HepG2 (cell line): ENCODE results near the gene GIPC2. TPM values are rescaled to one million over a fixed set of nuclear protein-coding genes. Genes with fewer than 3 reads are reported as not detected.

Experiments
- ATAC-seq: fragments of 200-7000 bp; cut with Tn5 transposase; 3 replicates; pipeline ENCODE4 v1.9.1; 2020; ENCODE audit warnings: mild to moderate bottlenecking, moderate library complexity
- BruUV-seq: library from RNA; stranded (reverse); fragments of 400-500 nt; replicated peaks from 2 replicates; lab custom pipeline; 2021; lab: Mats Ljungman, UMichigan
- CTCF ChIA-PET: fragments of 300-600 bp; formaldehyde crosslinking; extraction: SDS; loops from one replicate; lab custom pipeline; 2021; ENCODE audit warnings: low total read pairs, inconsistent platforms, low intra/inter-chr PET ratio; lab: Yijun Ruan, JAX
- POLR2A ChIA-PET: fragments of 350-600 bp; sonication (Branson Sonifier 250); formaldehyde crosslinking; loops from one replicate; lab custom pipeline; 2020; ENCODE audit warnings: antibody characterized with exemption, inconsistent platforms; lab: Yijun Ruan, JAX
- DNase-seq: peaks from one replicate; pipeline ENCODE4 v3.0.0-alpha.2; 2015; ENCODE audit warnings: low spot score
- FAIRE-seq: peaks from 3 replicates; lab custom pipeline; 2011; peaks lifted over from hg19 to GRCh38; lab: Jason Lieb, UNC
- H2AFZ ChIP-seq: one replicate; pipeline ENCODE4 v1.6.1; 2011; ENCODE audit warnings: low read length, inconsistent platforms
- H3K27ac ChIP-seq: fragments of 300-600 bp; 3 replicates; pipeline ENCODE4 v1.8.0; 2011; ENCODE audit warnings: mixed run types, mild to moderate bottlenecking, mixed read lengths, low read length, inconsistent platforms; ENCODE audit not compliant: insufficient read depth; ENCODE audit errors: extremely low read length
- H3K27me3 ChIP-seq, 2 experiments: fragments of 200-600 bp in 1 of 2; 2 replicates in 1 of 2; 3 replicates in 1 of 2; pipeline versions ENCODE4 v1.6.0 to v1.8.0; 2011; ENCODE audit warnings: low read length in 2 of 2, mild to moderate bottlenecking in 2 of 2, moderate library complexity in 2 of 2, inconsistent platforms in 1 of 2; ENCODE audit not compliant: insufficient read depth in 2 of 2, control insufficient read depth in 1 of 2
- H3K36me3 ChIP-seq, 2 experiments: fragments of 200-600 bp in 1 of 2; replicated peaks in 1 of 2; 2 replicates in 1 of 2; 3 replicates in 1 of 2; pipeline versions ENCODE4 v1.5.1 to v1.8.0; 2011; ENCODE audit warnings: low read length in 2 of 2, inconsistent platforms in 1 of 2; ENCODE audit not compliant: insufficient read depth in 2 of 2, control insufficient read depth in 1 of 2
- H3K4me1 ChIP-seq: 2 replicates; pipeline ENCODE4 v1.5.1; 2012; ENCODE audit warnings: low read length, inconsistent platforms; ENCODE audit not compliant: insufficient read depth
- H3K4me2 ChIP-seq: 2 replicates; pipeline ENCODE4 v1.6.0; 2011; ENCODE audit warnings: low read depth, low read length, inconsistent platforms
- H3K4me3 ChIP-seq, 3 experiments: fragments of 200-600 bp in 1 of 3; sonication (generic), shearing (Covaris generic) in 1 of 3; replicated peaks in 1 of 3; 2 replicates each; pipeline ENCODE4 v1.5.1; 2011 to 2016; ENCODE audit warnings: low read length in 3 of 3, inconsistent platforms in 2 of 3, low read depth in 2 of 3, mild to moderate bottlenecking in 2 of 3, control low read depth in 1 of 3, mixed read lengths in 1 of 3; ENCODE audit not compliant: insufficient read depth in 1 of 3
- H3K79me2 ChIP-seq: one replicate; pipeline ENCODE4 v1.6.1; 2011; ENCODE audit warnings: low read length, inconsistent platforms; ENCODE audit not compliant: insufficient read depth
- H3K9ac ChIP-seq: 2 replicates; pipeline ENCODE4 v1.6.0; 2011; ENCODE audit warnings: mild to moderate bottlenecking, low read depth, low read length, inconsistent platforms; ENCODE audit not compliant: insufficient read depth
- H3K9me3 ChIP-seq: 2 replicates; pipeline ENCODE4 v1.5.1; 2012; ENCODE audit warnings: mild to moderate bottlenecking, low read length
- H4K20me1 ChIP-seq: 2 replicates; pipeline ENCODE4 v1.6.0; 2011; ENCODE audit warnings: inconsistent platforms, mild to moderate bottlenecking, low read length, moderate library complexity; ENCODE audit not compliant: insufficient read depth
- GATAD2A ChIP-seq: IDR thresholded peaks from 2 replicates; pipeline ENCODE4 v1.6.1; 2016
- MXI1 ChIP-seq: IDR thresholded peaks from 3 replicates; pipeline ENCODE4 v1.6.1; 2012; ENCODE audit warnings: low read depth, low read length, inconsistent platforms, borderline replicate concordance
- NCOA1 ChIP-seq: sonication (generic); formaldehyde crosslinking; IDR thresholded peaks from 2 replicates; pipeline ENCODE4 v1.9.0; 2021; ENCODE audit warnings: missing genetic modification reagents
- PLRG1 ChIP-seq: fragments of 450-650 bp; conservative IDR thresholded peaks from 2 replicates; pipeline ENCODE4 v1.6.1; 2016
- RBAK ChIP-seq: sonication (generic); formaldehyde crosslinking; IDR thresholded peaks from 2 replicates; pipeline ENCODE4 v1.5.1; 2020; ENCODE audit warnings: mild to moderate bottlenecking, missing genetic modification reagents
- RXRA ChIP-seq: sonication (generic); formaldehyde crosslinking; IDR thresholded peaks from 2 replicates; pipeline ENCODE4 v1.5.1; 2020; ENCODE audit warnings: missing genetic modification reagents
- SRSF1 ChIP-seq: fragments of 200-400 bp; formaldehyde crosslinking; optimal IDR thresholded peaks from 2 replicates; pipeline ENCODE3; 2017; ENCODE audit warnings: mild to moderate bottlenecking, low read depth, low read length, moderate library complexity
- SRY ChIP-seq: sonication (generic); formaldehyde crosslinking; IDR thresholded peaks from 2 replicates; pipeline ENCODE4 v1.8.0; 2022; ENCODE audit warnings: mild to moderate bottlenecking, missing genetic modification reagents
- ZBTB7A ChIP-seq: sonication (generic); formaldehyde crosslinking; IDR thresholded peaks from 2 replicates; pipeline ENCODE4 v1.8.0; 2022; ENCODE audit warnings: mild to moderate bottlenecking, missing genetic modification reagents
- ZNF451 ChIP-seq: sonication (generic); formaldehyde crosslinking; IDR thresholded peaks from 2 replicates; pipeline ENCODE4 v1.5.0; 2020; ENCODE audit warnings: mild to moderate bottlenecking, missing genetic modification reagents
- ZNF780A ChIP-seq: sonication (generic); formaldehyde crosslinking; IDR thresholded peaks from 2 replicates; pipeline ENCODE4 v1.8.0; 2022; ENCODE audit warnings: mild to moderate bottlenecking, missing genetic modification reagents, moderate library complexity
- WGBS: methylation state at CpG from one replicate; pipeline ENCODE4 v1.1.6; 2017; ENCODE audit warnings: low lambda C conversion rate; 5-methylcytosine and 5-hydroxymethylcytosine counted together
- in situ Hi-C: cut with HindIII; loops from 2 replicates; pipeline ENCODE4 v1.10.0; 2017; ENCODE audit warnings: low pct_unique_long_range_greater_than_20kb; ENCODE audit not compliant: extremely low pct_ligation_motif_present
- intact Hi-C: fragments of 100-400 bp; cut with micrococcal nuclease; formaldehyde crosslinking; loops from one replicate; pipeline ENCODE4 v1.10.0; 2022; ENCODE audit not compliant: unreplicated experiment
- polyA plus RNA-seq, 8 experiments: library from polyadenylated mRNA; depleted of rRNA in 3 of 8; stranded (reverse) in 7 of 8; unstranded in 1 of 8; fragments of >200 nt; fragmentation: Illumina TruSeq in 4 of 8; extraction: Trizol in 4 of 8; gene quantifications; 2 replicates each; pipeline versions ENCODE4 v1.2.1 to v1.2.3, GENCODE V29; 2011 to 2016; ENCODE audit warnings: low read depth in 4 of 8, missing spikeins in 1 of 8, mixed read lengths in 1 of 8; ENCODE audit not compliant: insufficient read depth in 1 of 8
- total RNA-seq, 5 experiments: library from RNA; depleted of rRNA; stranded (reverse); fragments of >200 nt; fragmentation: Illumina TruSeq; extraction: Trizol; gene quantifications; 2 replicates each; pipeline ENCODE4 v1.2.3, GENCODE V29; 2016; ENCODE audit warnings: low read depth in 1 of 5
- TF ChIP-seq, protein P1 (sequence below): sonication (generic); formaldehyde crosslinking; IDR thresholded peaks from 2 replicates; pipeline ENCODE4 v1.5.0; 2020; ENCODE audit warnings: mild to moderate bottlenecking, missing genetic modification reagents
- TF ChIP-seq, protein P2 (sequence below): sonication (generic); formaldehyde crosslinking; IDR thresholded peaks from 2 replicates; pipeline ENCODE4 v1.4.0; 2020; ENCODE audit warnings: missing genetic modification reagents
- TF ChIP-seq, protein P3 (sequence below): sonication (generic); formaldehyde crosslinking; IDR thresholded peaks from 2 replicates; pipeline ENCODE4 v1.8.1; 2023; ENCODE audit warnings: mild to moderate bottlenecking, inconsistent platforms, moderate library complexity, missing genetic modification reagents, borderline replicate concordance

Gene GIPC2
- total and polyA plus RNA-seq, 2 of the 13 experiments (the other 11 are each of a cell fraction or from before 2014, with no cell fraction given): 6.1 to 21.6 TPM

DNA sequence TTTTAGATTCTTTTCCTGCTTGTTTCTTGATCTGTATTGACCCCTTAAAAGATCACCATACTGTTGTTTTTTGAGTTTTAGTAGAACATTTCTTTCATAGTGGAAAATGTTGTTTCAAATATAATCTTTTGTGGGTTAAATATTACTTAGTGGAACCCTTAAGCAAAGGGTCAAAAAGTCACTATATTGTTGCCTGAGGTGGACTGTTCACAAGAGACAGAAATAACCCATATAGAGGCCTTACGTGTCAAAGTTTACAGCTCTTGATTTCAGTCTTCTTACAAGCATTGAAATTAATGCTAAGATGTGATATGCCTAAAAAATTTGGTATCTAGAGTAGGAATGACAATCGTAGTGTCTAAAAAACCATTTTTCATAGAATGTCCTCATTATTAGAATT lies 34.7 kb upstream of the GIPC2 start:
- TF ChIP-seq GATAD2A (no peak), SRSF1 (no peak), ZNF780A (no peak), ZNF451 (CRISPR knock-in tag) (no peak), RBAK (CRISPR knock-in tag) (no peak), PLRG1 (no peak), ZBTB7A (CRISPR knock-in tag) (no peak), SRY (CRISPR knock-in tag) (no peak), NCOA1 (CRISPR knock-in tag) (no peak), MXI1 (no peak), RXRA (CRISPR knock-in tag) (no peak)
- TF ChIP-seq, protein P1, sequence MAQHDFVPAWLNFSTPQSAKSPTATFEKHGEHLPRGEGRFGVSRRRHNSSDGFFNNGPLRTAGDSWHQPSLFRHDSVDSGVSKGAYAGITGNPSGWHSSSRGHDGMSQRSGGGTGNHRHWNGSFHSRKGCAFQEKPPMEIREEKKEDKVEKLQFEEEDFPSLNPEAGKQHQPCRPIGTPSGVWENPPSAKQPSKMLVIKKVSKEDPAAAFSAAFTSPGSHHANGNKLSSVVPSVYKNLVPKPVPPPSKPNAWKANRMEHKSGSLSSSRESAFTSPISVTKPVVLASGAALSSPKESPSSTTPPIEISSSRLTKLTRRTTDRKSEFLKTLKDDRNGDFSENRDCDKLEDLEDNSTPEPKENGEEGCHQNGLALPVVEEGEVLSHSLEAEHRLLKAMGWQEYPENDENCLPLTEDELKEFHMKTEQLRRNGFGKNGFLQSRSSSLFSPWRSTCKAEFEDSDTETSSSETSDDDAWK: no peak
- TF ChIP-seq, protein P2, sequence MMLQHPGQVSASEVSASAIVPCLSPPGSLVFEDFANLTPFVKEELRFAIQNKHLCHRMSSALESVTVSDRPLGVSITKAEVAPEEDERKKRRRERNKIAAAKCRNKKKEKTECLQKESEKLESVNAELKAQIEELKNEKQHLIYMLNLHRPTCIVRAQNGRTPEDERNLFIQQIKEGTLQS (CRISPR knock-in tag): no peak
- TF ChIP-seq, protein P3, sequence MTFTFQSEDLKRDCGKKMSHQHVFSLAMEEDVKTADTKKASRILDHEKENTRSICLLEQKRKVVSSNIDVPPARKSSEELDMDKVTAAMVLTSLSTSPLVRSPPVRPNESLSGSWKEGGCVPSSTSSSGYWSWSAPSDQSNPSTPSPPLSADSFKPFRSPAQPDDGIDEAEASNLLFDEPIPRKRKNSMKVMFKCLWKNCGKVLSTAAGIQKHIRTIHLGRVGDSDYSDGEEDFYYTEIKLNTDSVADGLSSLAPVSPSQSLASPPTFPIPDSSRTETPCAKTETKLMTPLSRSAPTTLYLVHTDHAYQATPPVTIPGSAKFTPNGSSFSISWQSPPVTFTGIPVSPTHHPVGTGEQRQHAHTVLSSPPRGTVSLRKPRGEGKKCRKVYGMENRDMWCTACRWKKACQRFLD: no peak
- no peaks in the 10 kb centered on the region for H3K9me3 ChIP-seq
- in situ Hi-C loops (no loop called here), intact Hi-C loops (no loop called here)
- H2AFZ ChIP-seq: no peak overlapping the region
- 88% methylated on average over 2 of the region's 2 CpGs for WGBS
- H3K36me3 ChIP-seq: no peaks in the 10 kb centered on the region; a peak in 1 of 5 replicates
- peaks cover 37% of the 10 kb centered on the region for H3K79me2 ChIP-seq
- no peaks in the 10 kb centered on the region; the same call in none of the 2 replicates for H4K20me1 ChIP-seq
- no peak for FAIRE-seq
- POLR2A ChIA-PET: no interaction called here
- ATAC-seq: no peak
- H3K27me3 ChIP-seq: no peaks in the 10 kb centered on the region
- no peak overlapping the region for H3K4me3 ChIP-seq
- peaks cover 46% of the 10 kb centered on the region for H3K4me1 ChIP-seq
- no peak for DNase-seq
- H3K4me2 ChIP-seq: no peak overlapping the region
- H3K27ac ChIP-seq: no peak overlapping the region
- no TSS peak for BruUV-seq
- CTCF ChIA-PET: no interaction called here
- no peak overlapping the region for H3K9ac ChIP-seq
